HepG2 (cell line): Measurements from ENCODE around the gene SNRPD1. TPM values are rescaled to one million over a fixed set of nuclear protein-coding genes. Genes with fewer than 3 reads are reported as not detected.

ENCODE experiments used
- AHR ChIP-seq: IDR thresholded peaks from 2 replicates; pipeline ENCODE4 v1.6.1; 2018; ENCODE audit warnings: missing genetic modification reagents, missing compliant biosample characterization
- ARNT ChIP-seq: fragments of 450-650 bp; IDR thresholded peaks from 2 replicates; pipeline ENCODE4 v1.6.1; 2017
- ASH2L ChIP-seq: fragments of 300-600, 200-600 bp; sonication (generic); IDR thresholded peaks from 2 replicates; pipeline ENCODE4 v1.7.0; 2017; ENCODE audit warnings: low read depth, mild to moderate bottlenecking, moderate library complexity, mixed read lengths, low read length; ENCODE audit not compliant: insufficient read length
- ATM ChIP-seq: fragments of 450-650 bp; IDR thresholded peaks from 2 replicates; pipeline ENCODE4 v1.7.1; 2017; ENCODE audit warnings: mild to moderate bottlenecking, borderline replicate concordance
- HOXA5 ChIP-seq: sonication (generic); formaldehyde crosslinking; IDR thresholded peaks from 2 replicates; pipeline ENCODE4 v1.4.0; 2020; ENCODE audit warnings: missing genetic modification reagents
- NCOA5 ChIP-seq: sonication (generic); formaldehyde crosslinking; IDR thresholded peaks from 2 replicates; pipeline ENCODE4 v1.4.0; 2020; ENCODE audit warnings: missing genetic modification reagents
- PTBP1 ChIP-seq: fragments of 200-400 bp; formaldehyde crosslinking; IDR thresholded peaks from 2 replicates; pipeline ENCODE4 v1.6.1; 2018; ENCODE audit warnings: low read length, low read depth; ENCODE audit not compliant: poor library complexity, severe bottlenecking
- SMC3 ChIP-seq: IDR thresholded peaks from 2 replicates; pipeline ENCODE4 v1.6.1; 2011; ENCODE audit warnings: low read length, improper control_type of control experiment
- SRSF1 ChIP-seq: fragments of 200-400 bp; formaldehyde crosslinking; optimal IDR thresholded peaks from 2 replicates; pipeline ENCODE3; 2017; ENCODE audit warnings: mild to moderate bottlenecking, low read depth, low read length, moderate library complexity
- YY1 ChIP-seq: IDR thresholded peaks from 2 replicates; pipeline ENCODE4 v1.6.1; 2011; ENCODE audit warnings: low read length, low read depth, moderate library complexity, mild to moderate bottlenecking; ENCODE audit not compliant: insufficient read depth, insufficient replicate concordance
- ZNF292 ChIP-seq: sonication (generic); formaldehyde crosslinking; IDR thresholded peaks from 2 replicates; pipeline ENCODE4 v1.8.1; 2022; ENCODE audit warnings: mild to moderate bottlenecking, low read depth, missing genetic modification reagents, borderline replicate concordance
- ZNF329 ChIP-seq: sonication (generic); formaldehyde crosslinking; IDR thresholded peaks from 2 replicates; pipeline ENCODE4 v1.9.0; 2021; ENCODE audit warnings: low read depth, mild to moderate bottlenecking, missing genetic modification reagents
- ZNF34 ChIP-seq: sonication (generic); formaldehyde crosslinking; IDR thresholded peaks from 2 replicates; pipeline ENCODE4 v1.4.0; 2020; ENCODE audit warnings: mild to moderate bottlenecking, missing genetic modification reagents, borderline replicate concordance
- polyA plus RNA-seq, 8 experiments: library from polyadenylated mRNA; depleted of rRNA in 3 of 8; stranded (reverse) in 7 of 8; unstranded in 1 of 8; fragments of >200 nt; fragmentation: Illumina TruSeq in 4 of 8; extraction: Trizol in 4 of 8; gene quantifications; 2 replicates each; pipeline versions ENCODE4 v1.2.1 to v1.2.3, GENCODE V29; 2011 to 2016; ENCODE audit warnings: low read depth in 4 of 8, missing spikeins in 1 of 8, mixed read lengths in 1 of 8; ENCODE audit not compliant: insufficient read depth in 1 of 8
- total RNA-seq, 5 experiments: library from RNA; depleted of rRNA; stranded (reverse); fragments of >200 nt; fragmentation: Illumina TruSeq; extraction: Trizol; gene quantifications; 2 replicates each; pipeline ENCODE4 v1.2.3, GENCODE V29; 2016; ENCODE audit warnings: low read depth in 1 of 5
- TF ChIP-seq, protein P1 (sequence below): IDR thresholded peaks from 2 replicates; pipeline ENCODE4 v1.6.1; 2016; ENCODE audit warnings: mild to moderate bottlenecking
- TF ChIP-seq, protein P2 (sequence below): sonication (generic); formaldehyde crosslinking; IDR thresholded peaks from 2 replicates; pipeline ENCODE4 v1.4.0; 2020; ENCODE audit warnings: missing genetic modification reagents
- TF ChIP-seq, protein P3 (sequence below): sonication (generic); formaldehyde crosslinking; IDR thresholded peaks from 2 replicates; pipeline ENCODE4 v1.4.0; 2020; ENCODE audit warnings: missing genetic modification reagents
- TF ChIP-seq, protein P4 (sequence below): sonication (generic); formaldehyde crosslinking; IDR thresholded peaks from 2 replicates; pipeline ENCODE4 v1.8.0; 2022; ENCODE audit warnings: mild to moderate bottlenecking, missing genetic modification reagents, moderate library complexity
- TF ChIP-seq, protein P5 (sequence below): sonication (generic); formaldehyde crosslinking; conservative IDR thresholded peaks from 2 replicates; pipeline ENCODE4 v1.4.0; 2020; ENCODE audit warnings: missing genetic modification reagents

SNRPD1 gene
- total and polyA plus RNA-seq, 2 of the 13 experiments (the other 11 are each of a cell fraction or from before 2014, with no cell fraction given), result 22.7 to 275 TPM

DNA sequence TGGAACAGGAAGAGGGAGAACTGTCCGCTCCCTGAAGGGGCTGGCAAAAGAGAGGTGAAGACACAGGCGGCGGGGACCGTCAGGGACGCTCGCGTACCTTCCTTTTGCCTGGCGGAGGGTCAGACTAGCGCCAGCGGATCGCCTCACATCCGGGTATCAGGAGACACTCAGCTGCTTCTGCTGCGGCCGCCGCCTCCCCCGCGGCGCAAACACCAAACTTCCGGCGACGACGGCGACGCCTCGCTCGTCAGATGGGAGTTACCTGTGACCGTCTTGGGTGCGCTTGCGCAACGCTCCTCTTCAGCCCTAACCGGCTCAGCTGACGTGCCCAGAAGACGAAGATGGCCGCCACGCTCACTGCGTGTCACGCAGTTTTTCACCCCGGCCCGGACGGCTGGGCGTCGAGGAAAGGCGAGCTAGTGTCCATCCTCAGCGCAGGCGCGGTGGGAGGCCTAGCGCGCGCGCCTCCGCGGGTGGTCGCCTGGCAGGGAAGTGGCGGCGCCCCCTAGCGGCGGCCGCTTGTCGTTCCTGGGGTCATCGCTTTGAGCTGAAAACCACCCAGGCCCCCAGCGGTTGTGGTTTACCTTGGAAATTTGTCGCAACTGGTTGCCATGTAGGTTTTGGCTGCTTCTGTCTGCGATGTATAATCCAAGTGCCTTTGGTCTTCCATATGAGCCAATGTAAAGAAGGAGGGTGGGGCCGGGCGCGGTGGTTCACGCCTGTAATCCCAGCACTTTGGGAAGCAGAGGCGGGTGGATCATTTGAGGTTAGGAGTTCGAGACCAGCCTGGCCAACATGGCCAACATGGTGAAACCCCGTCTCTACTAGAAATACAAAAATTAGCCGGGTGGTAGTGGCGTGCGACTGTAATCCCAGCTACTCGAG lies 11.3 kb upstream of the SNRPD1 start, which contains the start of gene ESCO1 (continued):
- TF ChIP-seq, protein P1, sequence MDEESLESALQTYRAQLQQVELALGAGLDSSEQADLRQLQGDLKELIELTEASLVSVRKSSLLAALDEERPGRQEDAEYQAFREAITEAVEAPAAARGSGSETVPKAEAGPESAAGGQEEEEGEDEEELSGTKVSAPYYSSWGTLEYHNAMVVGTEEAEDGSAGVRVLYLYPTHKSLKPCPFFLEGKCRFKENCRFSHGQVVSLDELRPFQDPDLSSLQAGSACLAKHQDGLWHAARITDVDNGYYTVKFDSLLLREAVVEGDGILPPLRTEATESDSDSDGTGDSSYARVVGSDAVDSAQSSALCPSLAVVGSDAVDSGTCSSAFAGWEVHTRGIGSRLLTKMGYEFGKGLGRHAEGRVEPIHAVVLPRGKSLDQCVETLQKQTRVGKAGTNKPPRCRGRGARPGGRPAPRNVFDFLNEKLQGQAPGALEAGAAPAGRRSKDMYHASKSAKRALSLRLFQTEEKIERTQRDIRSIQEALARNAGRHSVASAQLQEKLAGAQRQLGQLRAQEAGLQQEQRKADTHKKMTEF (CRISPR knock-in tag), result peak; percentile 97
- no peak for TF ChIP-seq PTBP1
- no peak for TF ChIP-seq AHR (CRISPR knock-in tag)
- TF ChIP-seq, protein P2, sequence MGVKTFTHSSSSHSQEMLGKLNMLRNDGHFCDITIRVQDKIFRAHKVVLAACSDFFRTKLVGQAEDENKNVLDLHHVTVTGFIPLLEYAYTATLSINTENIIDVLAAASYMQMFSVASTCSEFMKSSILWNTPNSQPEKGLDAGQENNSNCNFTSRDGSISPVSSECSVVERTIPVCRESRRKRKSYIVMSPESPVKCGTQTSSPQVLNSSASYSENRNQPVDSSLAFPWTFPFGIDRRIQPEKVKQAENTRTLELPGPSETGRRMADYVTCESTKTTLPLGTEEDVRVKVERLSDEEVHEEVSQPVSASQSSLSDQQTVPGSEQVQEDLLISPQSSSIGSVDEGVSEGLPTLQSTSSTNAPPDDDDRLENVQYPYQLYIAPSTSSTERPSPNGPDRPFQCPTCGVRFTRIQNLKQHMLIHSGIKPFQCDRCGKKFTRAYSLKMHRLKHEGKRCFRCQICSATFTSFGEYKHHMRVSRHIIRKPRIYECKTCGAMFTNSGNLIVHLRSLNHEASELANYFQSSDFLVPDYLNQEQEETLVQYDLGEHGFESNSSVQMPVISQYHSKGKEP (CRISPR knock-in tag), result no peak
- peak; percentile 96 for TF ChIP-seq YY1
- TF ChIP-seq ATM, result no peak
- TF ChIP-seq SRSF1, result no peak
- TF ChIP-seq, protein P3, sequence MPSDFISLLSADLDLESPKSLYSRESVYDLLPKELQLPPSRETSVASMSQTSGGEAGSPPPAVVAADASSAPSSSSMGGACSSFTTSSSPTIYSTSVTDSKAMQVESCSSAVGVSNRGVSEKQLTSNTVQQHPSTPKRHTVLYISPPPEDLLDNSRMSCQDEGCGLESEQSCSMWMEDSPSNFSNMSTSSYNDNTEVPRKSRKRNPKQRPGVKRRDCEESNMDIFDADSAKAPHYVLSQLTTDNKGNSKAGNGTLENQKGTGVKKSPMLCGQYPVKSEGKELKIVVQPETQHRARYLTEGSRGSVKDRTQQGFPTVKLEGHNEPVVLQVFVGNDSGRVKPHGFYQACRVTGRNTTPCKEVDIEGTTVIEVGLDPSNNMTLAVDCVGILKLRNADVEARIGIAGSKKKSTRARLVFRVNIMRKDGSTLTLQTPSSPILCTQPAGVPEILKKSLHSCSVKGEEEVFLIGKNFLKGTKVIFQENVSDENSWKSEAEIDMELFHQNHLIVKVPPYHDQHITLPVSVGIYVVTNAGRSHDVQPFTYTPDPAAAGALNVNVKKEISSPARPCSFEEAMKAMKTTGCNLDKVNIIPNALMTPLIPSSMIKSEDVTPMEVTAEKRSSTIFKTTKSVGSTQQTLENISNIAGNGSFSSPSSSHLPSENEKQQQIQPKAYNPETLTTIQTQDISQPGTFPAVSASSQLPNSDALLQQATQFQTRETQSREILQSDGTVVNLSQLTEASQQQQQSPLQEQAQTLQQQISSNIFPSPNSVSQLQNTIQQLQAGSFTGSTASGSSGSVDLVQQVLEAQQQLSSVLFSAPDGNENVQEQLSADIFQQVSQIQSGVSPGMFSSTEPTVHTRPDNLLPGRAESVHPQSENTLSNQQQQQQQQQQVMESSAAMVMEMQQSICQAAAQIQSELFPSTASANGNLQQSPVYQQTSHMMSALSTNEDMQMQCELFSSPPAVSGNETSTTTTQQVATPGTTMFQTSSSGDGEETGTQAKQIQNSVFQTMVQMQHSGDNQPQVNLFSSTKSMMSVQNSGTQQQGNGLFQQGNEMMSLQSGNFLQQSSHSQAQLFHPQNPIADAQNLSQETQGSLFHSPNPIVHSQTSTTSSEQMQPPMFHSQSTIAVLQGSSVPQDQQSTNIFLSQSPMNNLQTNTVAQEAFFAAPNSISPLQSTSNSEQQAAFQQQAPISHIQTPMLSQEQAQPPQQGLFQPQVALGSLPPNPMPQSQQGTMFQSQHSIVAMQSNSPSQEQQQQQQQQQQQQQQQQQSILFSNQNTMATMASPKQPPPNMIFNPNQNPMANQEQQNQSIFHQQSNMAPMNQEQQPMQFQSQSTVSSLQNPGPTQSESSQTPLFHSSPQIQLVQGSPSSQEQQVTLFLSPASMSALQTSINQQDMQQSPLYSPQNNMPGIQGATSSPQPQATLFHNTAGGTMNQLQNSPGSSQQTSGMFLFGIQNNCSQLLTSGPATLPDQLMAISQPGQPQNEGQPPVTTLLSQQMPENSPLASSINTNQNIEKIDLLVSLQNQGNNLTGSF, result peak; percentile 92
- no peak for TF ChIP-seq NCOA5 (CRISPR knock-in tag)
- peak; percentile 79 for TF ChIP-seq ASH2L
- TF ChIP-seq ZNF329 (CRISPR knock-in tag), result peak; percentile 79; the same call in 1 of the 2 replicates
- no peak; the same call in 1 of the 2 replicates for TF ChIP-seq ZNF34 (CRISPR knock-in tag)
- no peak; the same call in 1 of the 2 replicates for TF ChIP-seq SMC3
- TF ChIP-seq, protein P4, sequence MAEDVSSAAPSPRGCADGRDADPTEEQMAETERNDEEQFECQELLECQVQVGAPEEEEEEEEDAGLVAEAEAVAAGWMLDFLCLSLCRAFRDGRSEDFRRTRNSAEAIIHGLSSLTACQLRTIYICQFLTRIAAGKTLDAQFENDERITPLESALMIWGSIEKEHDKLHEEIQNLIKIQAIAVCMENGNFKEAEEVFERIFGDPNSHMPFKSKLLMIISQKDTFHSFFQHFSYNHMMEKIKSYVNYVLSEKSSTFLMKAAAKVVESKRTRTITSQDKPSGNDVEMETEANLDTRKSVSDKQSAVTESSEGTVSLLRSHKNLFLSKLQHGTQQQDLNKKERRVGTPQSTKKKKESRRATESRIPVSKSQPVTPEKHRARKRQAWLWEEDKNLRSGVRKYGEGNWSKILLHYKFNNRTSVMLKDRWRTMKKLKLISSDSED (CRISPR knock-in tag), result no peak; the same call in 1 of the 2 replicates
- no peak for TF ChIP-seq HOXA5 (CRISPR knock-in tag)
- TF ChIP-seq, protein P5, sequence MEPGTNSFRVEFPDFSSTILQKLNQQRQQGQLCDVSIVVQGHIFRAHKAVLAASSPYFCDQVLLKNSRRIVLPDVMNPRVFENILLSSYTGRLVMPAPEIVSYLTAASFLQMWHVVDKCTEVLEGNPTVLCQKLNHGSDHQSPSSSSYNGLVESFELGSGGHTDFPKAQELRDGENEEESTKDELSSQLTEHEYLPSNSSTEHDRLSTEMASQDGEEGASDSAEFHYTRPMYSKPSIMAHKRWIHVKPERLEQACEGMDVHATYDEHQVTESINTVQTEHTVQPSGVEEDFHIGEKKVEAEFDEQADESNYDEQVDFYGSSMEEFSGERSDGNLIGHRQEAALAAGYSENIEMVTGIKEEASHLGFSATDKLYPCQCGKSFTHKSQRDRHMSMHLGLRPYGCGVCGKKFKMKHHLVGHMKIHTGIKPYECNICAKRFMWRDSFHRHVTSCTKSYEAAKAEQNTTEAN, result peak; percentile 88; the same call in 1 of the 2 replicates
- TF ChIP-seq ARNT, result no peak
- TF ChIP-seq ZNF292, result peak; percentile 60
